GM12878 (cell line): Measurements from ENCODE around the gene STARD5. TPM values are rescaled to one million over a fixed set of nuclear protein-coding genes. Genes with fewer than 3 reads are reported as not detected.

ENCODE experiments used
- CBX5 ChIP-seq: sonication (generic); IDR thresholded peaks from 2 replicates; pipeline ENCODE4 v1.6.1; 2016; ENCODE audit warnings: low read depth, moderate library complexity, mild to moderate bottlenecking, inconsistent platforms
- CREB1 ChIP-seq: IDR thresholded peaks from 2 replicates; pipeline ENCODE4 v1.6.1; 2012; ENCODE audit warnings: low read depth, mild to moderate bottlenecking, inconsistent platforms
- EED ChIP-seq: sonication (generic); IDR thresholded peaks from 2 replicates; pipeline ENCODE4 v1.6.1; 2016; ENCODE audit warnings: antibody characterized with exemption, low read depth
- FOXM1 ChIP-seq: IDR thresholded peaks from 2 replicates; pipeline ENCODE4 v1.6.1; 2012; ENCODE audit warnings: low read depth, mild to moderate bottlenecking, inconsistent platforms, low read length, moderate library complexity
- JUND ChIP-seq: IDR thresholded peaks from 2 replicates; pipeline ENCODE4 v1.6.1; 2012; ENCODE audit warnings: low read depth, mild to moderate bottlenecking, low read length, improper control_type of control experiment, moderate library complexity
- RB1 ChIP-seq: fragments of 450-650 bp; formaldehyde crosslinking; IDR thresholded peaks from 2 replicates; pipeline ENCODE4 v1.6.1; 2017; ENCODE audit warnings: mild to moderate bottlenecking, borderline replicate concordance
- RUNX3 ChIP-seq: IDR thresholded peaks from 2 replicates; pipeline ENCODE4 v1.6.1; 2012; ENCODE audit warnings: low read length, inconsistent platforms
- TBL1XR1 ChIP-seq: IDR thresholded peaks from 2 replicates; pipeline ENCODE4 v1.6.1; 2012; ENCODE audit warnings: low read depth, low read length, improper control_type of control experiment
- polyA plus RNA-seq, 11 experiments: library from polyadenylated mRNA; depleted of rRNA in 4 of 11; unstranded in 6 of 11; stranded (reverse) in 5 of 11; fragments of >200 nt; fragmentation: Nextera tagmentation in 4 of 11; fragmentation: Illumina TruSeq in 1 of 11; extraction: Ambion mirVana in 4 of 11; extraction: Trizol in 1 of 11; gene quantifications; 1 replicate in 1 of 11; 2 replicates in 10 of 11; pipeline versions ENCODE4 v1.2.1 to v1.2.3, GENCODE V29; 2011 to 2016; ENCODE audit warnings: inconsistent platforms in 2 of 11, missing spikeins in 2 of 11, low read depth in 1 of 11
- total RNA-seq, 4 experiments: library from RNA; depleted of rRNA in 3 of 4; stranded (reverse); fragments of >200 nt in 3 of 4; fragmentation: Illumina TruSeq in 1 of 4; extraction: Trizol in 1 of 4; gene quantifications; 2 replicates each; pipeline versions ENCODE4 v1.2.1 to v1.2.3, GENCODE V29; 2013 to 2021
- TF ChIP-seq, protein P1 (sequence below): fragments of 450-650 bp; IDR thresholded peaks from 2 replicates; pipeline ENCODE4 v1.6.1; 2017; ENCODE audit warnings: mild to moderate bottlenecking, moderate library complexity
- TF ChIP-seq, protein P2 (sequence below): fragments of 450-650 bp; conservative IDR thresholded peaks from 2 replicates; pipeline ENCODE4 v1.6.1; 2017; ENCODE audit warnings: mild to moderate bottlenecking, moderate library complexity

Gene STARD5
- total and polyA plus RNA-seq, 10 of the 15 experiments (the other 5 are each of a cell fraction or from before 2014, with no cell fraction given), result 2.3 to 9.4 (median 4.7) TPM

DNA sequence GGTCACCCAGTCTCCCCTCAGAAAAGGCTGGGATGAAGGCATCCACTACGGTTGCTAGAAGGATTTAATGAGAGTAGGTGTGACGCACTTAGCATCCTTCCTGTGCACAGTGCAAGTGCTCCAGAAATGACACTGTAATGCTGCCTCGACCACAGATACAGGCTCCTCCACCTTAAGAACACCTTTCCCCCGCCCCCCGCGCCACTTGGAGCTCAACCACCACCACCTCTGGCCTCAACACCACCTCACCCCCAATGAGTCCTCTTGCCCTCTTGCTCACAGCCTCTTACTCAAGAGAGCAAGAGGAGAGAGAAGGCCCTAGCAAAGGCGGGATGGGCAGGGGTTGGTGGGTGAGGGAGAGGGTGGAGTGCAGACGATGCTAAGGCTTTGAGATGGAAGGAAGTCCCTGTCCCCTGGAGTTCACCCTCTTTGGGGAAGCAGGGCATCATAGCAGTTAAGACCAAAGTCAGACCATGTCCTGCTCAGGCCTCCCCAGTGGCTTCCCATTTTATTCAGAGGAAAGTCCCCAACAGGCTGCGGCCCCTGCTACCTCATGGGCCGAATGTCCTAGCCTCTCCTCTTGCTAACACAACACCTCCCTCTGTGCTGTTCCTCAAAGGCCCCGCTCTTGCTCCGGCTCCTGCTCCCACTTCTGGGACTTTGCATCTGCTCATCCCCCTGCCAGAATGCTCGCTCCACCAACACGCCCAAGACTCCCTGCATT, 8.3 kb downstream of the STARD5 start (continued):
- TF ChIP-seq CREB1 (no peak), RUNX3 (0 out of 2 replicates have a peak, but pooled peaks have one; percentile 9), RB1 (no peak), TBL1XR1 (no peak), JUND (no peak), FOXM1 (no peak), CBX5 (no peak), EED (peak; percentile 49; the same call in 1 of the 2 replicates)
- TF ChIP-seq, protein P1, sequence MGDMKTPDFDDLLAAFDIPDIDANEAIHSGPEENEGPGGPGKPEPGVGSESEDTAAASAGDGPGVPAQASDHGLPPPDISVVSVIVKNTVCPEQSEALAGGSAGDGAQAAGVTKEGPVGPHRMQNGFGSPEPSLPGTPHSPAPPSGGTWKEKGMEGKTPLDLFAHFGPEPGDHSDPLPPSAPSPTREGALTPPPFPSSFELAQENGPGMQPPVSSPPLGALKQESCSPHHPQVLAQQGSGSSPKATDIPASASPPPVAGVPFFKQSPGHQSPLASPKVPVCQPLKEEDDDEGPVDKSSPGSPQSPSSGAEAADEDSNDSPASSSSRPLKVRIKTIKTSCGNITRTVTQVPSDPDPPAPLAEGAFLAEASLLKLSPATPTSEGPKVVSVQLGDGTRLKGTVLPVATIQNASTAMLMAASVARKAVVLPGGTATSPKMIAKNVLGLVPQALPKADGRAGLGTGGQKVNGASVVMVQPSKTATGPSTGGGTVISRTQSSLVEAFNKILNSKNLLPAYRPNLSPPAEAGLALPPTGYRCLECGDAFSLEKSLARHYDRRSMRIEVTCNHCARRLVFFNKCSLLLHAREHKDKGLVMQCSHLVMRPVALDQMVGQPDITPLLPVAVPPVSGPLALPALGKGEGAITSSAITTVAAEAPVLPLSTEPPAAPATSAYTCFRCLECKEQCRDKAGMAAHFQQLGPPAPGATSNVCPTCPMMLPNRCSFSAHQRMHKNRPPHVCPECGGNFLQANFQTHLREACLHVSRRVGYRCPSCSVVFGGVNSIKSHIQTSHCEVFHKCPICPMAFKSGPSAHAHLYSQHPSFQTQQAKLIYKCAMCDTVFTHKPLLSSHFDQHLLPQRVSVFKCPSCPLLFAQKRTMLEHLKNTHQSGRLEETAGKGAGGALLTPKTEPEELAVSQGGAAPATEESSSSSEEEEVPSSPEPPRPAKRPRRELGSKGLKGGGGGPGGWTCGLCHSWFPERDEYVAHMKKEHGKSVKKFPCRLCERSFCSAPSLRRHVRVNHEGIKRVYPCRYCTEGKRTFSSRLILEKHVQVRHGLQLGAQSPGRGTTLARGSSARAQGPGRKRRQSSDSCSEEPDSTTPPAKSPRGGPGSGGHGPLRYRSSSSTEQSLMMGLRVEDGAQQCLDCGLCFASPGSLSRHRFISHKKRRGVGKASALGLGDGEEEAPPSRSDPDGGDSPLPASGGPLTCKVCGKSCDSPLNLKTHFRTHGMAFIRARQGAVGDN, result peak; percentile 62; the same call in 1 of the 2 replicates
- TF ChIP-seq, protein P2, sequence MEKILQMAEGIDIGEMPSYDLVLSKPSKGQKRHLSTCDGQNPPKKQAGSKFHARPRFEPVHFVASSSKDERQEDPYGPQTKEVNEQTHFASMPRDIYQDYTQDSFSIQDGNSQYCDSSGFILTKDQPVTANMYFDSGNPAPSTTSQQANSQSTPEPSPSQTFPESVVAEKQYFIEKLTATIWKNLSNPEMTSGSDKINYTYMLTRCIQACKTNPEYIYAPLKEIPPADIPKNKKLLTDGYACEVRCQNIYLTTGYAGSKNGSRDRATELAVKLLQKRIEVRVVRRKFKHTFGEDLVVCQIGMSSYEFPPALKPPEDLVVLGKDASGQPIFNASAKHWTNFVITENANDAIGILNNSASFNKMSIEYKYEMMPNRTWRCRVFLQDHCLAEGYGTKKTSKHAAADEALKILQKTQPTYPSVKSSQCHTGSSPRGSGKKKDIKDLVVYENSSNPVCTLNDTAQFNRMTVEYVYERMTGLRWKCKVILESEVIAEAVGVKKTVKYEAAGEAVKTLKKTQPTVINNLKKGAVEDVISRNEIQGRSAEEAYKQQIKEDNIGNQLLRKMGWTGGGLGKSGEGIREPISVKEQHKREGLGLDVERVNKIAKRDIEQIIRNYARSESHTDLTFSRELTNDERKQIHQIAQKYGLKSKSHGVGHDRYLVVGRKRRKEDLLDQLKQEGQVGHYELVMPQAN, result no peak
